Lower leg skin (tissue), 3 donors: Measurements from ENCODE around the gene FRMD8.

Experiments
- POLR2A ChIP-seq, 2 donors: fragments of 450-650 bp; IDR thresholded peaks; one replicate each; pipeline ENCODE4 v1.6.1; 2016 to 2017; ENCODE audit warnings: antibody characterized with exemption in 2 of 2, mild to moderate bottlenecking in 1 of 2, moderate library complexity in 1 of 2
- TF ChIP-seq, protein P1 (sequence below), 3 donors: fragments of 450-650 bp; IDR thresholded peaks; one replicate each; pipeline ENCODE4 v1.5.1; 2016; ENCODE audit warnings: antibody characterized with exemption in 3 of 3, mild to moderate bottlenecking in 3 of 3, moderate library complexity in 2 of 3

DNA sequence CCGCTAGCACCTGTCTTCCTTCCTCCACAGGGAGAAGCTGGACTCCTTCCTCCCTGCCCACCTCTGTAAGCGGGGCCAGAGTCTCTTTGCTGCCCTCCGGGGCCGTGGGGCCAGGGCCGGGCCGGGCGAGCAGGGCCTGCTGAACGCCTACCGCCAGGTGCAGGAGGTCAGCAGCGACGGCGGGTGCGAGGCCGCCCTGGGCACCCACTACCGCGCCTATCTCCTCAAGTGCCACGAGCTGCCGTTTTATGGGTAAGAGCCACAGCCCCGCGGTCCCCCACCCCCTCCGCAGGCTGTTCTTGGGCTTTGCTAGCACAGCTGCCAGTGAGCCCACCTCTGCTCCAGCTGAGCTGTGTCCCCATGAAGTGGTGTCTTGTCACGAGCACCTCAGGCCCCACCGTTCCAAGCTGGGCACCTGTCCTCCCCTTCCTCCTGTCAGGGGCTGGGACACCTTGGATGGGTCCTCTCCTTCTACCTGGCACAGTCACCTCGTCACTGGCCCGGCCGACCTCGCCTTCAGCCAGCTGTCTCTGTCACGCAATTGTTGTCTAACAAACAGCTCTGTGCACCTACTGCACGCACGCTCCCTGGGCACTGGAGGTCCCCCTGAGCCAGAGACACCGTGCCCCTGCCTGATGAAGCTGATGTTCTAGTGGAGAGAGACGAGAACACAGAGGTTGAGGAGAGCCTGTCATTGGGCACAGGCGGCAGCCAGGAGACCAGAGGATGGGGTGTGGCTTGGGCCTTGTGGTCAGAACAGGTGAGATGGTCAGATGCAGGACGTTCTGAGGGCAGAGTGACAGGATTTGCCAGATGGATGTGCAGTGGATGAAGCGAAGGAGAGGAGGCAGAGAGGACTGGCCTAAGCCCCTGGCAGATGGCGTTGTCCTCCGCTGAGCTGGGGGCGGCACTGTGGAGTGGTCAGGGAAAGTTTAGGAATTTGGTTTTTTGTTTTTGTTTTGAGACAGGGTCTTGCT is 10.6 kb downstream of the FRMD8 start:
- TF ChIP-seq, protein P1, sequence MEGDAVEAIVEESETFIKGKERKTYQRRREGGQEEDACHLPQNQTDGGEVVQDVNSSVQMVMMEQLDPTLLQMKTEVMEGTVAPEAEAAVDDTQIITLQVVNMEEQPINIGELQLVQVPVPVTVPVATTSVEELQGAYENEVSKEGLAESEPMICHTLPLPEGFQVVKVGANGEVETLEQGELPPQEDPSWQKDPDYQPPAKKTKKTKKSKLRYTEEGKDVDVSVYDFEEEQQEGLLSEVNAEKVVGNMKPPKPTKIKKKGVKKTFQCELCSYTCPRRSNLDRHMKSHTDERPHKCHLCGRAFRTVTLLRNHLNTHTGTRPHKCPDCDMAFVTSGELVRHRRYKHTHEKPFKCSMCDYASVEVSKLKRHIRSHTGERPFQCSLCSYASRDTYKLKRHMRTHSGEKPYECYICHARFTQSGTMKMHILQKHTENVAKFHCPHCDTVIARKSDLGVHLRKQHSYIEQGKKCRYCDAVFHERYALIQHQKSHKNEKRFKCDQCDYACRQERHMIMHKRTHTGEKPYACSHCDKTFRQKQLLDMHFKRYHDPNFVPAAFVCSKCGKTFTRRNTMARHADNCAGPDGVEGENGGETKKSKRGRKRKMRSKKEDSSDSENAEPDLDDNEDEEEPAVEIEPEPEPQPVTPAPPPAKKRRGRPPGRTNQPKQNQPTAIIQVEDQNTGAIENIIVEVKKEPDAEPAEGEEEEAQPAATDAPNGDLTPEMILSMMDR (IDR thresholded peaks at IDR 0.05), result no peak
- TF ChIP-seq POLR2A (IDR thresholded peaks at IDR 0.05), result no peak
